ENCODE measurements around the gene DAZAP2. TPM values are rescaled to one million over a fixed set of nuclear protein-coding genes. Genes with fewer than 3 reads are reported as not detected.
"Not testable (repeated sequence)": the region's sequence is repeated elsewhere in the genome, so short reads cannot be mapped to it uniquely, and the experiment has no call there.

Gene DAZAP2
- total and polyA plus RNA-seq, 2 experiments from 2014 or later: 145 to 216 TPM

GRCh38 chr12:51285843-51286242 is 47.2 kb downstream of the DAZAP2 start:
- TF ChIP-seq EZH2 (IDR thresholded peaks at IDR 0.05; ENCODE audit: insufficient read depth, poor library complexity, severe bottlenecking) (no peak), EZH2phosphoT487 (IDR thresholded peaks at IDR 0.05; ENCODE audit: insufficient read depth, low read depth) (no peak)
- Histone ChIP-seq H3K9me2 (ENCODE audit: insufficient read depth) (no peaks in the 10 kb centered on the region), H3K9ac (no peak overlapping the region), H2AFZ (no peak overlapping the region), H3K4me2 (ENCODE audit: unreplicated experiment) (no peak overlapping the region), H3K4me1 (ENCODE audit: insufficient read depth) (peaks cover 7% of the 10 kb centered on the region; the same call in 1 of the 2 replicates), H3F3A (ENCODE audit: insufficient read depth) (no peaks in the 10 kb centered on the region), H3K27ac (no peak overlapping the region), H3K4me3 (no peak overlapping the region), H3K79me2 (ENCODE audit: insufficient read depth) (no peaks in the 10 kb centered on the region), H3K36me3 (ENCODE audit: low read depth) (no peaks in the 10 kb centered on the region), H3K27me3 (replicated peaks; ENCODE audit: insufficient read depth) (no peaks in the 10 kb centered on the region), H3K9me3 (ENCODE audit: low read depth) (no peaks in the 10 kb centered on the region), H4K20me1 (ENCODE audit: insufficient read depth) (no peaks in the 10 kb centered on the region)
- WGBS, 2 experiments (ENCODE audit: low coverage in 1 of 2, low lambda C conversion rate in 2 of 2, missing lambda C conversion rate in 2 of 2): 97 to 100% methylated on average over 1 of the region's 1 CpG
- in situ Hi-C loops (cut with MboI): no loop called here
- no peak for DNase-seq

- H3K9me3 ChIP-seq (ENCODE audit: low read depth); H3K9me2 ChIP-seq (ENCODE audit: insufficient read depth); H3K4me1 ChIP-seq (ENCODE audit: insufficient read depth); H3K9ac ChIP-seq; H2AFZ ChIP-seq; H3K4me2 ChIP-seq (ENCODE audit: unreplicated experiment); H3F3A ChIP-seq (ENCODE audit: insufficient read depth); H3K36me3 ChIP-seq (ENCODE audit: low read depth); H4K20me1 ChIP-seq (ENCODE audit: insufficient read depth); DNase-seq; H3K27me3 ChIP-seq (replicated peaks; ENCODE audit: insufficient read depth); in situ Hi-C loops (cut with MboI); H3K4me3 ChIP-seq; H3K79me2 ChIP-seq (ENCODE audit: insufficient read depth); H3K27ac ChIP-seq: not testable (repeated sequence)
- 78 to 86% methylated on average over 8 to 9 of the region's 9 CpGs for WGBS, 2 experiments (ENCODE audit: low coverage in 1 of 2, low lambda C conversion rate in 2 of 2, missing lambda C conversion rate in 2 of 2)
Observed at GRCh38 chr12:51291603-51292513, 53.2 kb downstream of the DAZAP2 start.

Other genes with a start within 250 kb of the DAZAP2 start
- 16.3 and 22.8 TPM in 2 replicates for gene SLC11A2, start 212.4 kb upstream of the DAZAP2 start, total RNA-seq (2014; rRNA removed; shearing (Covaris generic))
- gene SLC11A2, start 212.4 kb upstream of the DAZAP2 start, polyA plus RNA-seq (2016; fragmentation: Nextera tagmentation; extraction: Ambion mirVana): 18.2 and 18.7 TPM in 2 replicates
- gene LETMD1, start 190.5 kb upstream of the DAZAP2 start, total RNA-seq (2014; rRNA removed; shearing (Covaris generic)): 29.8 and 67.5 TPM in 2 replicates
- 14.5 and 16.3 TPM in 2 replicates for gene LETMD1, start 190.5 kb upstream of the DAZAP2 start, polyA plus RNA-seq (2016; fragmentation: Nextera tagmentation; extraction: Ambion mirVana)
- gene CSRNP2, start 155.2 kb upstream of the DAZAP2 start, total RNA-seq (2014; rRNA removed; shearing (Covaris generic)): 21.4 and 22.0 TPM in 2 replicates
- 13.7 and 15.1 TPM in 2 replicates for gene CSRNP2, start 155.2 kb upstream of the DAZAP2 start, polyA plus RNA-seq (2016; fragmentation: Nextera tagmentation; extraction: Ambion mirVana)
- gene TFCP2, start 65.7 kb upstream of the DAZAP2 start, total RNA-seq (2014; rRNA removed; shearing (Covaris generic)): 9.0 and 20.2 TPM in 2 replicates
- 10.8 and 12.4 TPM in 2 replicates for gene TFCP2, start 65.7 kb upstream of the DAZAP2 start, polyA plus RNA-seq (2016; fragmentation: Nextera tagmentation; extraction: Ambion mirVana)
- 1.0 and 3.0 TPM in 2 replicates for gene POU6F1, start 20.8 kb upstream of the DAZAP2 start, total RNA-seq (2014; rRNA removed; shearing (Covaris generic))
- gene POU6F1, start 20.8 kb upstream of the DAZAP2 start, polyA plus RNA-seq (2016; fragmentation: Nextera tagmentation; extraction: Ambion mirVana): 1.8 and 2.4 TPM in 2 replicates
- 18.2 and 18.8 TPM in 2 replicates for gene SMAGP, start 31.6 kb downstream of the DAZAP2 start, total RNA-seq (2014; rRNA removed; shearing (Covaris generic))
- gene SMAGP, start 31.6 kb downstream of the DAZAP2 start, polyA plus RNA-seq (2016; fragmentation: Nextera tagmentation; extraction: Ambion mirVana): 35.0 and 41.0 TPM in 2 replicates
- not detected in 2 replicates for gene BIN2, start 85.3 kb downstream of the DAZAP2 start, total RNA-seq (2014; rRNA removed; shearing (Covaris generic))
- not detected in 2 replicates for gene BIN2, start 85.3 kb downstream of the DAZAP2 start, polyA plus RNA-seq (2016; fragmentation: Nextera tagmentation; extraction: Ambion mirVana)
- not detected in 2 replicates for gene CELA1, start 107.9 kb downstream of the DAZAP2 start, total RNA-seq (2014; rRNA removed; shearing (Covaris generic))
- not detected in 2 replicates for gene CELA1, start 107.9 kb downstream of the DAZAP2 start, polyA plus RNA-seq (2016; fragmentation: Nextera tagmentation; extraction: Ambion mirVana)
- 9.4 and 22.4 TPM in 2 replicates for gene GALNT6, start 152.6 kb downstream of the DAZAP2 start, total RNA-seq (2014; rRNA removed; shearing (Covaris generic))
- 3.9 and 4.3 TPM in 2 replicates for gene GALNT6, start 152.6 kb downstream of the DAZAP2 start, polyA plus RNA-seq (2016; fragmentation: Nextera tagmentation; extraction: Ambion mirVana)
- 2.6 and 4.3 TPM in 2 replicates for gene SLC4A8, start 186.0 kb downstream of the DAZAP2 start, total RNA-seq (2014; rRNA removed; shearing (Covaris generic))
- 3.1 and 4.6 TPM in 2 replicates for gene SLC4A8, start 186.0 kb downstream of the DAZAP2 start, polyA plus RNA-seq (2016; fragmentation: Nextera tagmentation; extraction: Ambion mirVana)

Data from GM23248 (cell line).